Measurements from ENCODE around the gene ACRBP.

GRCh38 chr12:6644903-6645302 is 2.3 kb downstream of the ACRBP start:
- TF ChIP-seq CTCF (IDR thresholded peaks at IDR 0.05; ENCODE audit: low read depth, low read length, missing input control), result no peak
- TF ChIP-seq ZBTB33 (IDR thresholded peaks at IDR 0.05), result no peak
- no peak for TF ChIP-seq MAX (IDR thresholded peaks at IDR 0.05)
- TF ChIP-seq RAD21 (IDR thresholded peaks at IDR 0.05), result peak in 1 of 2 donors; percentile 25
- no peak for TF ChIP-seq TAF1 (conservative IDR thresholded peaks at IDR 0.05)
- no peak for TF ChIP-seq JUND (IDR thresholded peaks at IDR 0.05)
- no peak for TF ChIP-seq ATF3 (IDR thresholded peaks at IDR 0.05)
- TF ChIP-seq GABPA (IDR thresholded peaks at IDR 0.05 in 1 of 2, conservative IDR thresholded peaks at IDR 0.05 in 1 of 2), result no peak
- TF ChIP-seq RXRA (IDR thresholded peaks at IDR 0.05), result no peak
- TF ChIP-seq REST (IDR thresholded peaks at IDR 0.05), result no peak
